Lower lobe of right lung (tissue), 2 donors: ENCODE measurements around the gene ADAMTSL5. TPM values are rescaled to one million over a fixed set of nuclear protein-coding genes. Genes with fewer than 3 reads are reported as not detected.

Experiments
- ATAC-seq, 2 donors: fragments of 200-7000 bp; cut with Tn5 transposase; one replicate each; pipeline ENCODE4 v1.9.1; 2020 to 2022; ENCODE audit warnings: mild to moderate bottlenecking in 2 of 2, moderate library complexity in 2 of 2
- DNase-seq: peaks from one replicate; pipeline ENCODE4 v3.0.0-alpha.2; 2020
- H3K27ac ChIP-seq: fragments of 200-600 bp; one replicate; pipeline ENCODE4 v1.8.0; 2022
- H3K27me3 ChIP-seq: fragments of 200-600 bp; one replicate; pipeline ENCODE4 v1.8.0; 2022; ENCODE audit warnings: low read depth
- H3K36me3 ChIP-seq: fragments of 200-600 bp; one replicate; pipeline ENCODE4 v1.8.0; 2022; ENCODE audit warnings: mild to moderate bottlenecking
- H3K4me1 ChIP-seq: fragments of 200-600 bp; one replicate; pipeline ENCODE4 v1.8.0; 2022
- H3K4me3 ChIP-seq: fragments of 200-600 bp; one replicate; pipeline ENCODE4 v1.8.0; 2022; ENCODE audit warnings: mild to moderate bottlenecking
- H3K9me3 ChIP-seq: fragments of 200-600 bp; one replicate; pipeline ENCODE4 v1.8.0; 2022
- intact Hi-C: fragments of 100-400 bp; cut with DNase I; formaldehyde crosslinking; loops from one replicate; pipeline ENCODE4 v1.11.0; 2022
- total RNA-seq: library from RNA; stranded (reverse); fragmentation: NEBNext Ultra II Directional; extraction: Animal tissue kit (Norgen Biotek cat#: 25700); gene quantifications from one replicate; pipeline ENCODE4 v1.2.1, GENCODE V29; 2021
- TF ChIP-seq, protein P1 (sequence below): fragments of 200-600 bp; IDR thresholded peaks from one replicate; pipeline ENCODE4 v1.8.0; 2022; ENCODE audit warnings: antibody characterized with exemption, mild to moderate bottlenecking
- donor health status: DM: no; HTN: yes; CAD: no; lungs with severe emphysema.

The ADAMTSL5 gene
- total RNA-seq, 1 donor from 2014 or later: 3.3 TPM

DNA sequence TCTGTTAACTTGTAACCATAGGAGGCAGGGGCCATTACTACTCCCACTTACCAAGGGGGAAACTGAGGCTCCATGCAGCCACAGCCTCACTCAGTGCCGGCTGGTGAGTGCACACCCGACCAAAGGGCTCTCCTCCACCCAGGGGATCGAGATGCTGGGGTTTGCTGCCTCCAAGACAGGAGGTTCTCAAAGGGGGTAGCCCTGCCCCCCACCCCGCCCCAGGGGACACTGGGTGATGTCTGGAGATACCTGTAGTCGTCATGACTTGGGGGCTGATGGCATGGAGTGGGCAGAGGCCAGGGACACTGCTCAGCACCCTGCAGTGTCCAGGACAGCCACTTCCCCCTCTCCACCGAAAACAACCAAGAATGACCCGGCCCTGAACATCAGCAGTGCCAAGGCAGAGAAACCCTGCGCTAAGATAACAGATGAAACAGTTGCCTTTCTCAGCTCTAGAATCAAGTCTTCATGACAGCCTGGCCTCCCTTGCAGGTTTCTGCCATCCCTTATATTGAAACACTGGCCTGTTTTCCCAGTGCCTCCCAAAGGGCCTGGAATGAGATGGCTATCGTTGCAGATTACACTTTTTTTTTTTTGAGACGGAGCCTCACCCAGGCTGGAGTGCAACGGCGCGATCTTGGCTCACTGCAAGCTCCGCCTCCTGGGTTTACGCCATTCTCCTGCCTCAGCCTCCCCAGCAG, 18.6 kb downstream of the ADAMTSL5 start:
- H3K36me3 ChIP-seq: no peaks in the 10 kb centered on the region
- no peak overlapping the region for H3K27ac ChIP-seq
- peaks cover 16% of the 10 kb centered on the region for H3K4me1 ChIP-seq
- no peak for ATAC-seq
- H3K4me3 ChIP-seq: no peak overlapping the region
- intact Hi-C loops: no loop called here
- H3K9me3 ChIP-seq: no peaks in the 10 kb centered on the region
- H3K27me3 ChIP-seq: peaks cover 30% of the 10 kb centered on the region
- TF ChIP-seq, protein P1, sequence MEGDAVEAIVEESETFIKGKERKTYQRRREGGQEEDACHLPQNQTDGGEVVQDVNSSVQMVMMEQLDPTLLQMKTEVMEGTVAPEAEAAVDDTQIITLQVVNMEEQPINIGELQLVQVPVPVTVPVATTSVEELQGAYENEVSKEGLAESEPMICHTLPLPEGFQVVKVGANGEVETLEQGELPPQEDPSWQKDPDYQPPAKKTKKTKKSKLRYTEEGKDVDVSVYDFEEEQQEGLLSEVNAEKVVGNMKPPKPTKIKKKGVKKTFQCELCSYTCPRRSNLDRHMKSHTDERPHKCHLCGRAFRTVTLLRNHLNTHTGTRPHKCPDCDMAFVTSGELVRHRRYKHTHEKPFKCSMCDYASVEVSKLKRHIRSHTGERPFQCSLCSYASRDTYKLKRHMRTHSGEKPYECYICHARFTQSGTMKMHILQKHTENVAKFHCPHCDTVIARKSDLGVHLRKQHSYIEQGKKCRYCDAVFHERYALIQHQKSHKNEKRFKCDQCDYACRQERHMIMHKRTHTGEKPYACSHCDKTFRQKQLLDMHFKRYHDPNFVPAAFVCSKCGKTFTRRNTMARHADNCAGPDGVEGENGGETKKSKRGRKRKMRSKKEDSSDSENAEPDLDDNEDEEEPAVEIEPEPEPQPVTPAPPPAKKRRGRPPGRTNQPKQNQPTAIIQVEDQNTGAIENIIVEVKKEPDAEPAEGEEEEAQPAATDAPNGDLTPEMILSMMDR: no peak
- no peak for DNase-seq

DNA sequence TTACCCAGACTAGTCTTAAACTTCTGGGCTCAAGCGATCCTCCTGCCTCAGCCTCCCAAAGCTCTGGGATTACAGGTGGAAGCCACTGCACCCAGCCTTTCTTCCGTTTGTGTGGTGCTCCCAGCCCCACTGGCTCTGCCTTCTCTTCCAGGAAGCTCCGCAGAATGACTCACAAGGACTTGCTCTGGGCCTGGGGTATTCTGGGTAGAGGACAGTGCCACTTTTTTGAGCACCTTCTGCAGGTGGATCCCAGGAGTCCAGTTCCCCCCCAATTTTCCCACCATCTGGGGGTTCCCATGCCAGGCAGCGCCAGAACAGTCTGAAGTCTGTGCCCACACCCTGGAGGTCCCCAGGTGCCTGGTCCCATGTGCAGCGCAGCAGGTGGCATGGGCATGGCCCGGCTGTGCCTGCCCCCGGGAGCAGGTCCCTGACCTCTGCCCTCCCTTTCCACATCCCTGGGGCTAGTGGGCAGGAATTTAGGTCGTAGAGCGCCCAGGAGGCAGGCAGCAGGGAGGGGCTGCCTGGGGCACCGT, 20.3 kb downstream of the ADAMTSL5 start:
- TF ChIP-seq, protein P1: no peak
- ATAC-seq: no peak
- H3K27ac ChIP-seq: no peak overlapping the region

DNA sequence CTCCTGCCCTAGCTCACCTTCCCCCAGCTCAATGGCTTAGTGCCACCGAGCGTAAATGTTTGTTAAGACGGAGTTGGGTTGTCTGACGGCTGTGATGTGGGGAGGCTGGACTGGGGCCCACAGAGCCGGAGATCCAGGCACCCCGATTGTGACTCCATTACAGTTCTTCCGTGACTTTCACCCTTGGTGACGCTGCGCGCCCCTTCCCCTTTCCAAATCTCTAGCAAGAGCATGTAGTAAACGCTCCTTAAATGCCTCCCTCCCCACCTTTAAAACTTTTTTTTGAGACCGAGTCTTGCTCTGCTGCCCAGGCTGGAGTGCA, 21.0 kb downstream of the ADAMTSL5 start:
- ATAC-seq: no peak
- Histone ChIP-seq H3K27ac (no peak overlapping the region), H3K27me3 (peaks cover 14% of the 10 kb centered on the region), H3K9me3 (no peaks in the 10 kb centered on the region), H3K36me3 (no peaks in the 10 kb centered on the region), H3K4me1 (peaks cover 16% of the 10 kb centered on the region), H3K4me3 (peak overlapping the region; percentile 69)
- intact Hi-C loops: no loop called here
- TF ChIP-seq, protein P1: no peak
- no peak for DNase-seq

More for the DNA sequence above, 20.3 kb downstream of the ADAMTSL5 start:
- no peaks in the 10 kb centered on the region for H3K9me3 ChIP-seq
- no peaks in the 10 kb centered on the region for H3K36me3 ChIP-seq
- H3K4me3 ChIP-seq: no peak overlapping the region
- intact Hi-C loops: no loop called here
- no peak for DNase-seq
- peaks cover 22% of the 10 kb centered on the region for H3K27me3 ChIP-seq
- H3K4me1 ChIP-seq: peaks cover 16% of the 10 kb centered on the region

DNA sequence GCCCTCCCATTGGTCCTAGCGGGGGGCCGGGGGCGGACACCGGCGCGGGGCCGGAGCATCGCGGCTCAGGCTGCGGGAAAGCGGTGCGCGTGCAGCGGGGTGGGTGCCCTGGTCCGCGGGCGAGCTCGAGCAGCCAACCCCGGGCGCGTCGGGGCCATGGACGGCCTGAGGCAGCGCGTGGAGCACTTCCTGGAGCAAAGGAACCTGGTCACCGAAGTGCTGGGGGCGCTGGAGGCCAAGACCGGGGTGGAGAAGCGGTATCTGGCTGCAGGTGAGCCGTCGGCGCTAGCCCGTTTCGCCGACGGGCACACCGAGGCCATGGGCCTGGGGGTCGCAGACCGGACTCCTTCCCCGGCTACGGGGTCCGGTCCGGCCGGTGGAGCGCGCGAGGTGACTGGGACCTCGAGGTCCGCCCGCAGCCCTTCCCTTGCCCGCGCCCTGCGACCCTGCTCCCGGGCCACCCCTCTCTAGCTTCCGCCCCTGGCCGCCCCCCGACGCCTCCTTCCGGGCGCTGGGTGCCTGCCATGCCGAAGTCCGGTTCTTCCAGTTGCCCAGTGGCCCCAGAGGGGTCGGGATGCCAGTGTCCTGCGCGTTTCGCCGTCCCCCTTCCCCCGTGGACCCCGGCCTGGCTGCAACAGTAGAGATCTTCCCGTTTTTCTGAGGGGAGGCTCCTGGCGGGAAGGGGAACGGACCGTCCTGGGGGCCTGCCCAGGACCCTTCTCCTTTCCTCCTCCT, 21.5 kb downstream of the ADAMTSL5 start, which contains the start of gene REEP6:
REEP6 (plus strand) TSS at position 68 of the 735 bp plus-strand sequence; CDS start at position 157, 89 bp downstream.
- ATAC-seq (no peak), DNase-seq (no peak)
- H3K9me3 ChIP-seq: no peaks in the 10 kb centered on the region
- peaks cover 12% of the 10 kb centered on the region for H3K27me3 ChIP-seq
- peaks cover 16% of the 10 kb centered on the region for H3K4me1 ChIP-seq
- H3K4me3 ChIP-seq: peak within 1 kb of the TSS; percentile 69
- TF ChIP-seq, protein P1: no peak
- H3K36me3 ChIP-seq: no peaks in the 10 kb centered on the region
- H3K27ac ChIP-seq: peak within 1 kb of the TSS; percentile 71
- intact Hi-C loops: no loop called here

DNA sequence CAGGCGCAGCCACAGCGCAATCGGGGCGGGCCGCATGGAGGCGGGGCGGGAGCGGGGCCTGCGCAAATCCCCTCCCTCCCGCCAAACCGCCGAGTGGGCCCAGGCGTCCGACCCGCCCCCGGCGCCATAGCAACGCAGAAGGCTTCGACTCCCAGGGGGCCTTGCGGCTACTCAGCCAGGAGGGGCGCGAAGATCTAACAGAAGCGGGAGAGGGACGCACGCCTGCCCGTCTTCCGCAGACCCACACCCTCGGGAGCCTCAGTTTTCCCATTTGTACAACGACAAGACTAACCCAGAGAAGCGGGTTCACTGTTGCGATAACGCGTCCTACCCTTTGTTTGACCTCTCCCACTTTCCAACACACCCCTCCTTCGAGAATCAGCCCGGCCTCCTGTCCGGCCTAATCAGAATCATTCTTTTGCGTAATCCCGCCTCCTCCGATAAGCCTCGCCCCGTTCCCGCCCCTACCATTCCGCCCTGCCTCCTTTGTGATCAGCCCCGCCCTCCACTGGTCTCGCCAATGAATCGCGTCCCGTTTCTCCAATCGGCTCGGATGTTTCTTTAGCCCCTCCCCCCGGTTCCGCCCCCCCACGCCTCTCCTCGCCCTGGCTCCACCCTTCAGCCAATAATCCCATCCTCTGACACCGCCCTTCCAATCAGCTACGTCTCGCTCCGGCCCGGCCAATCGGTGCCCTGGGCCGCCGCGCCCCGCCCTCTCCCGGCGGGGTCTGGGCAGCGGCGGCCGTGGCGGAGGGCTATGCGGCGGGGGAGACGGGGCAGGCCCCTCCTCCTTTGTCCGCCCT, 22.3 kb downstream of the ADAMTSL5 start, which contains the start of gene PCSK4:
PCSK4 (minus strand) TSS at position 40 of the 803 bp plus-strand sequence; CDS start at position 36, 4 bp downstream.
- no peaks in the 10 kb centered on the region for H3K36me3 ChIP-seq
- TF ChIP-seq, protein P1: no peak
- ATAC-seq (peak; percentile 94 to 95), DNase-seq (peak; percentile 97)
- H3K4me1 ChIP-seq: peaks cover 16% of the 10 kb centered on the region
- intact Hi-C loops: no loop called here
- no peaks in the 10 kb centered on the region for H3K9me3 ChIP-seq
- peaks cover 12% of the 10 kb centered on the region for H3K27me3 ChIP-seq
- H3K4me3 ChIP-seq: peak within 1 kb of the TSS; percentile 69
- H3K27ac ChIP-seq: peak within 1 kb of the TSS; percentile 71
